SK-N-SH treated with all-trans-retinoic acid at 6 μM for 48 hours (cell line): ENCODE measurements around the gene AUTS2.

Source experiments
- ATAC-seq: fragments of 200-7000 bp; cut with Tn5 transposase; 3 replicates; pipeline ENCODE4 v1.9.1; 2020; ENCODE audit warnings: mild to moderate bottlenecking, moderate library complexity
- ARNTL ChIP-seq: fragments of 450-650 bp; formaldehyde crosslinking; IDR thresholded peaks from 2 replicates; pipeline ENCODE4 v1.5.0; 2020; ENCODE audit warnings: low read depth, mild to moderate bottlenecking, moderate library complexity, borderline replicate concordance
- BACH2 ChIP-seq: fragments of 250-450 bp; sonication (Bioruptor Pico); IDR thresholded peaks from 2 replicates; pipeline ENCODE4 v1.9.0; 2021; ENCODE audit warnings: mild to moderate bottlenecking, borderline replicate concordance
- CREB5 ChIP-seq: fragments of 250-450 bp; sonication (Bioruptor Pico); IDR thresholded peaks from 2 replicates; pipeline ENCODE4 v1.5.1; 2020; ENCODE audit warnings: low read depth, mild to moderate bottlenecking, moderate library complexity
- CSDC2 ChIP-seq: fragments of 250-450 bp; sonication (Bioruptor Pico); IDR thresholded peaks from 2 replicates; pipeline ENCODE4 v1.5.0; 2020; ENCODE audit warnings: mild to moderate bottlenecking, moderate library complexity
- CSRNP3 ChIP-seq: fragments of 250-450 bp; sonication (Bioruptor Pico); IDR thresholded peaks from 2 replicates; pipeline ENCODE4 v1.5.1; 2021; ENCODE audit warnings: mild to moderate bottlenecking, moderate library complexity
- ESRRG ChIP-seq: fragments of 250-450 bp; sonication (Bioruptor Pico); IDR thresholded peaks from 2 replicates; pipeline ENCODE4 v1.6.1; 2021; ENCODE audit warnings: mild to moderate bottlenecking
- GLIS3 ChIP-seq: fragments of 250-450 bp; sonication (Bioruptor Pico); IDR thresholded peaks from 2 replicates; pipeline ENCODE4 v1.5.0; 2020; ENCODE audit warnings: mild to moderate bottlenecking, moderate library complexity
- ISL1 ChIP-seq: fragments of 250-450 bp; sonication (Bioruptor Pico); IDR thresholded peaks from 2 replicates; pipeline ENCODE4 v2.1.2; 2022; ENCODE audit warnings: mild to moderate bottlenecking, moderate library complexity
- OSR1 ChIP-seq: fragments of 250-450 bp; sonication (Bioruptor Pico); IDR thresholded peaks from 2 replicates; pipeline ENCODE4 v1.8.0; 2022; ENCODE audit warnings: moderate library complexity, mild to moderate bottlenecking, inconsistent platforms
- POU6F1 ChIP-seq: fragments of 250-450 bp; sonication (Bioruptor Pico); IDR thresholded peaks from 2 replicates; pipeline ENCODE4 v1.8.0; 2021; ENCODE audit warnings: low read depth, mild to moderate bottlenecking, moderate library complexity, borderline replicate concordance
- PPARA ChIP-seq: fragments of 250-450 bp; sonication (Bioruptor Pico); IDR thresholded peaks from 2 replicates; pipeline ENCODE4 v1.5.0; 2020; ENCODE audit warnings: mild to moderate bottlenecking, borderline replicate concordance
- RARB ChIP-seq: fragments of 250-450 bp; sonication (Bioruptor Pico); IDR thresholded peaks from 2 replicates; pipeline ENCODE4 v1.8.0; 2021; ENCODE audit warnings: mild to moderate bottlenecking, moderate library complexity
- SNAI2 ChIP-seq: fragments of 250-450 bp; sonication (Bioruptor Pico); IDR thresholded peaks from 2 replicates; pipeline ENCODE4 v1.5.0; 2020; ENCODE audit warnings: mild to moderate bottlenecking, moderate library complexity
- TCF4 ChIP-seq: fragments of 250-450 bp; sonication (Bioruptor Pico); IDR thresholded peaks from 2 replicates; pipeline ENCODE4 v1.8.0; 2021; ENCODE audit warnings: mild to moderate bottlenecking, moderate library complexity, borderline replicate concordance
- TOX ChIP-seq: fragments of 250-450 bp; sonication (Bioruptor Pico); IDR thresholded peaks from 2 replicates; pipeline ENCODE4 v1.8.0; 2021; ENCODE audit warnings: mild to moderate bottlenecking, moderate library complexity, borderline replicate concordance
- TSHZ2 ChIP-seq: fragments of 250-450 bp; sonication (Bioruptor Pico); IDR thresholded peaks from 2 replicates; pipeline ENCODE4 v1.5.0; 2020; ENCODE audit warnings: mild to moderate bottlenecking, moderate library complexity
- ZC3H10 ChIP-seq: fragments of 250-450 bp; sonication (Bioruptor Pico); IDR thresholded peaks from 2 replicates; pipeline ENCODE4 v1.5.1; 2021; ENCODE audit warnings: mild to moderate bottlenecking, moderate library complexity
- ZFP3 ChIP-seq: fragments of 250-450 bp; sonication (Bioruptor Pico); IDR thresholded peaks from 2 replicates; pipeline ENCODE4 v1.5.0; 2020; ENCODE audit warnings: mild to moderate bottlenecking, moderate library complexity
- ZFP30 ChIP-seq: fragments of 450-650 bp; formaldehyde crosslinking; IDR thresholded peaks from 2 replicates; pipeline ENCODE4 v1.5.0; 2022; ENCODE audit warnings: mild to moderate bottlenecking, moderate library complexity
- ZNF565 ChIP-seq: fragments of 450-650 bp; formaldehyde crosslinking; conservative IDR thresholded peaks from 2 replicates; pipeline ENCODE4 v1.5.0; 2020; ENCODE audit warnings: low read depth, mild to moderate bottlenecking, moderate library complexity
- ZNF70 ChIP-seq: fragments of 450-650 bp; formaldehyde crosslinking; IDR thresholded peaks from 2 replicates; pipeline ENCODE4 v1.5.0; 2020; ENCODE audit warnings: mild to moderate bottlenecking, moderate library complexity
- ZNF8 ChIP-seq: fragments of 450-650 bp; formaldehyde crosslinking; IDR thresholded peaks from 2 replicates; pipeline ENCODE4 v1.5.0; 2020; ENCODE audit warnings: mild to moderate bottlenecking, moderate library complexity

The AUTS2 gene

GRCh38 chr7:69643265-69643664 is 45.0 kb downstream of the AUTS2 start:
- TF ChIP-seq TSHZ2 (CRISPR knock-in tag) (no peak), TCF4 (CRISPR knock-in tag) (no peak), ESRRG (no peak), ZFP30 (CRISPR knock-in tag) (no peak), ARNTL (no peak), OSR1 (CRISPR knock-in tag) (no peak), CSDC2 (CRISPR knock-in tag) (no peak), TOX (CRISPR knock-in tag) (no peak), GLIS3 (CRISPR knock-in tag) (no peak), ZNF70 (no peak), CSRNP3 (no peak), RARB (CRISPR knock-in tag) (no peak), CREB5 (CRISPR knock-in tag) (no peak), ISL1 (no peak), ZNF565 (CRISPR knock-in tag) (no peak), SNAI2 (CRISPR knock-in tag) (no peak), ZC3H10 (no peak), ZFP3 (no peak)
- no peak for ATAC-seq

GRCh38 chr7:69643708-69644445 is 45.6 kb downstream of the AUTS2 start:
- ATAC-seq, result peak; percentile 62
- TF ChIP-seq ZFP30 (CRISPR knock-in tag) (no peak), ARNTL (no peak), TSHZ2 (CRISPR knock-in tag) (no peak), GLIS3 (CRISPR knock-in tag) (no peak), ESRRG (no peak), BACH2 (CRISPR knock-in tag) (no peak), TOX (CRISPR knock-in tag) (no peak), CREB5 (CRISPR knock-in tag) (no peak), RARB (CRISPR knock-in tag) (no peak), PPARA (CRISPR knock-in tag) (no peak)

GRCh38 chr7:69645683-69646082 is 47.4 kb downstream of the AUTS2 start:
- no peak for ATAC-seq
- TF ChIP-seq ZNF8 (CRISPR knock-in tag), result no peak
- TF ChIP-seq TCF4 (CRISPR knock-in tag), result no peak
- TF ChIP-seq CREB5 (CRISPR knock-in tag), result no peak
- TF ChIP-seq ZNF565 (CRISPR knock-in tag), result no peak
- TF ChIP-seq ZFP30 (CRISPR knock-in tag), result no peak
- TF ChIP-seq CSRNP3, result no peak
- TF ChIP-seq TOX (CRISPR knock-in tag), result no peak
- no peak for TF ChIP-seq POU6F1 (CRISPR knock-in tag)
- TF ChIP-seq ISL1, result no peak
- TF ChIP-seq CSDC2 (CRISPR knock-in tag), result no peak
- no peak for TF ChIP-seq GLIS3 (CRISPR knock-in tag)
- TF ChIP-seq OSR1 (CRISPR knock-in tag), result no peak
